HG03139 (cell line): ENCODE data around the gene LZTFL1.
"Not testable (repeated sequence)": the region's sequence is repeated elsewhere in the genome, so short reads cannot be mapped to it uniquely, and the experiment has no call there.

Source experiments
- ATAC-seq: cut with Tn5 transposase; IDR thresholded peaks from one replicate; pipeline ENCODE4 v1.9.1; 2021; ENCODE audit not compliant: unreplicated experiment

The LZTFL1 gene

GRCh38 chr3:45865563-45865962 is 23.6 kb upstream of the LZTFL1 start:
- no peak for ATAC-seq

GRCh38 chr3:45864760-45865519 is 23.0 kb upstream of the LZTFL1 start:
- ATAC-seq = peak; percentile 65

GRCh38 chr3:45861043-45861719 is 19.3 kb upstream of the LZTFL1 start:
- ATAC-seq = no peak

- ATAC-seq = no peak
Observed at GRCh38 chr3:45860481-45860880, 18.6 kb upstream of the LZTFL1 start.

- no peak for ATAC-seq
Observed at GRCh38 chr3:45858809-45859543, 17.1 kb upstream of the LZTFL1 start.

GRCh38 chr3:45857024-45857423 is 15.1 kb upstream of the LZTFL1 start:
- not testable (repeated sequence) for ATAC-seq

GRCh38 chr3:45856323-45856722 is 14.4 kb upstream of the LZTFL1 start:
- ATAC-seq = not testable (repeated sequence)

- no peak for ATAC-seq
Observed at GRCh38 chr3:45852828-45853227, 10.9 kb upstream of the LZTFL1 start.

- no peak for ATAC-seq
Observed at GRCh38 chr3:45848392-45848791, 6.5 kb upstream of the LZTFL1 start.

GRCh38 chr3:45844616-45845015 is 2.7 kb upstream of the LZTFL1 start:
- no peak for ATAC-seq

- ATAC-seq = no peak
Observed at GRCh38 chr3:45842851-45843625, 1.1 kb upstream of the LZTFL1 start.

GRCh38 chr3:45841420-45841756 is 531 bp downstream of the LZTFL1 start:
- ATAC-seq = peak; percentile 13

GRCh38 chr3:45838466-45838865 is 3.5 kb downstream of the LZTFL1 start:
- ATAC-seq = no peak

GRCh38 chr3:45832699-45833098 is 9.2 kb downstream of the LZTFL1 start:
- no peak for ATAC-seq

- ATAC-seq = no peak
Observed at GRCh38 chr3:45830121-45830520, 11.8 kb downstream of the LZTFL1 start.

- no peak for ATAC-seq
Observed at GRCh38 chr3:45826908-45827307, 15.0 kb downstream of the LZTFL1 start.

- ATAC-seq = no peak
Observed at GRCh38 chr3:45826321-45826720, 15.6 kb downstream of the LZTFL1 start.

GRCh38 chr3:45821127-45821526 is 20.8 kb downstream of the LZTFL1 start:
- ATAC-seq = no peak

- no peak for ATAC-seq
Observed at GRCh38 chr3:45819543-45819942, 22.4 kb downstream of the LZTFL1 start.

- ATAC-seq = no peak
Observed at GRCh38 chr3:45817831-45818522, 23.9 kb downstream of the LZTFL1 start.

- no peak for ATAC-seq
Observed at GRCh38 chr3:45816544-45816943, 25.4 kb downstream of the LZTFL1 start.
